GM19239 (cell line): ENCODE results near the gene NUSAP1.
A peak's percentile ranks its signal among the peaks of the same experiment; 100 is the strongest.
"Not testable (repeated sequence)": the region's sequence is repeated elsewhere in the genome, so short reads cannot be mapped to it uniquely, and the experiment has no call there.

Source experiments
- DNase-seq: peaks from one replicate; pipeline ENCODE4 v3.0.0; 2011; ENCODE audit warnings: low spot score; ENCODE audit not compliant: insufficient read length
- FAIRE-seq: peaks from 2 replicates; lab custom pipeline; 2011; peaks lifted over from hg19 to GRCh38; lab: Jason Lieb, UNC

Gene NUSAP1

DNA sequence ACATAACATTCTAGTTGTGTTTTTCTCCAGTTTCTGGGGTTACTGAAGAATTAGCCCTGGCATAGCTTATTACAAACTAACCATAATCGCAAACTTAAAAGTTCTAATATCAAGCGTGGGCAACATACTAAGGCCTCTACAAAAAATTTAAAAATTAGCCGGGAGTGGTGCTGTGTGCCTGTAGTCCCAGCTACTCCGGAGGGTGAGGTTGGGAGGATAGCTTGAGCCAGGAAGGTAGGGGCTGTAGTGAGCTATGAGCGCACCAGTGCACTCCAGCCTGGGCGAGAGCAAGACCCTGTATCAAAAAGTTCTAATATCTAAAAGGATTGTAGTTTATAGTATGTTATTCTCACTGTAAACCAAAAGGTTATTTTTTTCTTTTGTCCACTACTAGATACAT is 1.4 kb upstream of the NUSAP1 start:
- FAIRE-seq = peak; percentile 18
- DNase-seq = no peak

DNA sequence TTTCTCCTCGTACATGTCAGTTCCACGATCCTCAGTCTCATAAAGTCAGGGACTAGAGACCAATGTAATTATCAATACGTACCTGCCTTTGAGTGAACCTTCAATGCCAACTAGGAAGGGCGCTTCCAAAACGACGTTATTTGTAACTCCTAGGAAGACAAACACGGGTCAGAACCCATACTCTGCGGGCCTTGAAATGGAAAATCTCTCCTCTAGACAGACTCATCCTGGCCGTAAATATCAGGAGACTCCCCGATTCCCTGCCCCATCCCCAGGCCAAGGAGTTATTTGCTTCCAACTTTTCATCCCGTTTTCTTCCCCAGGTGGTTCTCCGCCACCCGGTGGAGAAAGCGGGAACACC is 868 bp upstream of the NUSAP1 start:
- no peak for DNase-seq
- FAIRE-seq = no peak

DNA sequence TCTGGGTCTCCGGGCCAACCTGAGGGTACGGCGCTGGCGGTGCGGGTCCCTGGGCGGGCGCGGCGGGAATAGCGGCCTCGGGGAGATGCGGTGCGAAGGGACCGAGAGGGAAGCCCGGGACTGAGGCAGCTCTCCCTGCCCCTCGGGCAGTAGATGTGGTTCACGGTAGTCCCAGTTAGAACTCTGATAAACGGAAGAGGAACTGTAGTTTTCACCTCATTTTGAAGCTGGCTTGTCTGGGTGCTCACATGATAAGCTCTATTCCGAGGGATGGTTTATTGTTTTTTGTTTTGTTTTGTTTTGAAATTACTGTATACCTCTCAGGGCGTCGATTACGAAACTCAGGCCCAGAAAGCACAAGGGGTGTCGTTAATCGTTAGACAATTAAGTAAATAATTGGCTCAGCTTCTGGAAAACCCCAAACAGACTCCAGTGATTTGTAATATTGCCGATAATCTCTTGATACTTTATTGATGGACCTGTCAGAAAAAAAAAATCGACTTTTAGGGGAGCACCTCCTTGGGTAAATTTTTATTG is 413 bp downstream of the NUSAP1 start:
- DNase-seq = peak; percentile 19
- no peak for FAIRE-seq

DNA sequence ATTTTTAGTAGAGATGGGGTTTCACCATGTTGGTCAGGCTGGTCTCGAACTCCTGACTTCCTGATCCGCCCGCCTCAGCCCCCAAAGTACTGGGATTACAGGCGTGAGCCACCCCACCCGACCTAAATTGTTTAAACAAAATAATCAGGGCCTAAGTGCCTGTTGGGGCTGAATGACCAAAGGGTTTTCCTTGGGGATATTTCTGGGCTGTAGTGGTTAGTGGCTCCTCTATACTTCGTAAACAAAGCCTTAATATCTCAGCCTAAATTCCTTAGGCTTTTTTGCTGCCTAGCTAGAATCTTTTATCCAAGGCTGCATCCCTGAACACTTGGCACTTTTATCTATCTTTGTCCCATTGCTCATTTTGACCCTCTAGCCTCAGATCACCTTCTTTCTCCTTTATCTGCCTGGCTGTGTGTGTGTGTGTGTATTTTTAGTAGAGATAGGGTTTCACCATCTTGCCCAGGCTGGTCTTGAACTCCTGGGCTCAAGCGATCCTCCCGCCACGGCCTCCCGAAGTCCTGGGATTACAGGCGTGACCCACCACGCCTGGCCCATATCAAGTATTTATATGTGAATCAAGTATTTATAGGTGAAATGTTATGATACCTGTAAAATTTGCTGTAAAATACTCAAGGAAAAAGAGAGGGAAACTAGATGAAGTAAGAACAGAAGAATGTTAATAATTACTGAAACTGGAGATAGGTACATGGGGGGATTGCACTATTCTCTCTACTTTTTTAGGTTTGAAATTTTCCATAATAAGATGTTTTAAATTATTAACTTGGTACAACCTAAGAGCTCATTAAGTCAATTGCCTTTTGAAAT is 1.8 kb downstream of the NUSAP1 start:
- peak; percentile 61 for FAIRE-seq
- DNase-seq = no peak

DNA sequence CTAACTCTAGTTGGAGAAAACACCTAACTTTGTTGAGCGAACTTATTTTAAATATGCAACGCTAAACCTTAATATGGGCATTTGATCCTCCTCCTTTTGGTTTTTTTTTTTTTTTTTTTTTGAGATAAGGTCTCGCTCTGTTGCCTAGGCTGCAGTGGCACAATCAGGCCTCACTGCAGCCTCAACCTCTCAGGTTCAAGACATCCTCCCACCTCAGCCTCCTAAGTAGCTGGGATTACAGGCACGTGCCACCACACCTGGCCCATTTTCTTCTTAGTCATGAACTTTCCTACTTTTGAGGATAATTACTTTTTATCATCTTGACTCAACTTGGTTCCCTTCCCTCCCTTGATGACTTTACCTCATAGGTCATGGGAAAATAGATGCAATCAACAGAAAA is 3.9 kb downstream of the NUSAP1 start:
- no peak for DNase-seq
- FAIRE-seq = no peak

DNA sequence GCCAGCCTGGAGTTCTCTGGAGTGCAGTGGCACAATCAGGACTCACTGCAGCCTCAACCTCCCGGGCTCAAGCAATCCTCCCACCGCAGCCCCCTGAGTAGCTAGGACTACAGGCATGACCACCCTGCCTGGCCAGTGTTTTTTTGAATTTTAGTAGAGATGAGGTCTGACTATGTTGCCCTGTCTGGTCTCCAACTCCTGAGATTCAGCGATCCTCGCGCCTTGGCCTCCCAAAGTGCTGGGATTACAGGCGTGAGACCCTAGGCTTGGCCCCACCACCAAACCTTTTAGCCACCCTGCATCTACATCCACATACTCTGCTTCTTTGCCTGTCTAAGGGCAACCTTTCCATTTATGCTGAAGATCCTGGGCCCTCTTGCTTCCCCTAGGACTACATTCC is 4.4 kb downstream of the NUSAP1 start:
- DNase-seq (no peak), FAIRE-seq (no peak)

DNA sequence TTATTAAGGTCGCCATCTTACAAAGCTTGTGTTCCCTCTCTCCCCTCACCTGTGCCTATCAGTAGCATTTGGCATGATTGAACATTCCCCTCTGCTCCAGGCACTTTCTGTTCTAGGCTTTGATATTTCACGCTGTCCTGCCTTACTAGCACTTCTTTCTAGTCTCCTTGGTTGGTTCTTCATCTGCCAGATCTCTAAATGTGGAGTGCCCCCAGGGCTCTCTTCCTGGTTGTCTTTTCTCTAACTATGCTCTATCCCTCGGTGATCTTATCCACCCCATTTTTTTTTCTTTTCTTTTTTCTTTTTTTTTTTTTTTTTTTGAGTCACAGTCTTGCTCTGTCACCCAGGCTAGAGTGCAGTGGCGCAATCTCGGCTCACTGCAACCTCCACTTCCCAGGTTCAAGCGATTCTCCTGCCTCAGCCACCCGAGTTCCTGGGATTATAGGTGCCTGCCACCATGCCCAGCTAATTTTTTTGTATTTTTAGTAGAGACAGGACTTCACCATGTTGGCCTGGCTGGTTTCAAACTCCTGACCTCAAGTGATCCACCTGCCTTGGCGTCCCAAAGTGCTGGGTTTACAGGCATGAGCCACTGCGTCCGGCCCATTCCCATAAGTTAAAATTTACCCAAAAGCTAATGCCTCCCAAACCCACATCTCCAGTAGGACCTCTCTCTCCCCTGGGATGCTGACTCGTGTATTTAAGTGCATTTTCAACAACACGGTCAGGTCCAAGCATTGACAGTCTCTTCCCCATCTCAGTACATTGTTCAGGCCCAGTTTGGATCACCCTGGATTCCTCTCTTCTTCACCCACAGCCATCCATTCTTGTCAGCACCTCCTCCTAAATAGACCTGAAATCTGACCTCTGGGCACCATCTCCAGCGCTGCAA is 5.2 kb downstream of the NUSAP1 start:
- no peak for DNase-seq
- FAIRE-seq = no peak

DNA sequence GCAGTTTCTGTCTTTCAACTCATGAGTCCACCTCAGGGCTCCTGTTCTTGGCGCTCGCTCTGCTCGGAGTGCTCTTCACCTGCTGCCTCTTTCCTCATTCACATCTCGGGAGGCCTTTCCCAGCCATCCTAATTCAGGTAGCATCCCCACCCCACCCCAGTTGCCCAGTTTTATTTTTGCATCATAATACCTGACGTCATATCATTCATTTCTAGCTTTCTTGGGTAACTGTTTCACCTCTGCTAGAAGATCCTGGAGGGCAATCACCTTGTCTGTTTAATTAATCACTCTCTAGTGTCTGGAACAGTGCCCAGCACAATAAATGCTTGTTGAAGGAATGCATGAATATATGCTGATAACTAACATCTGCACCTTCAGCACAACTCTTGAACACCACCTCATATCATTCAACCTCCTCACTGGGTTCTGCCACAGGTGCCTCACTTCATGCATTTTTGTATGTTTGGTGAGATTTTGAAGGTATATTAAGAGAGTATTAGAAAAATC is 7.6 kb downstream of the NUSAP1 start:
- no peak for FAIRE-seq
- no peak for DNase-seq

DNA sequence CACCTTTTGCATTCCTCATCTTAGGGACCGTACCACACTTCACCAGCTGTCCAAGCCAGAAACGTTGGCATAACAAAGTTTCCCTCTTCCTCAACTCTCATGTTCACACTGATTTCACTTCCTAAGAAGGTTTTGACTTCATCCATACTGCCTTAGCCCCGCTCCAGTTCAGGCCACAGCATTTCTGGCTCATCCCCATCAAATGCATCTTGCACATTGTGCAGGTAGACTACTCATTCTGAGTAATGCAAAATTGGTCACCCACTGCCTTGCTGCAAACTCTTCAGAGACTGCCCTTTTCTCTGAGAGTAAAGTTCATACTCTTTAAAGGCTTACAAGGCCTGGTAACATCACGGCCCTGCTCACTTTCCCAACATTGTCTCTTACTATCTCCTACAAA is 8.8 kb downstream of the NUSAP1 start:
- DNase-seq (no peak), FAIRE-seq (no peak)

DNA sequence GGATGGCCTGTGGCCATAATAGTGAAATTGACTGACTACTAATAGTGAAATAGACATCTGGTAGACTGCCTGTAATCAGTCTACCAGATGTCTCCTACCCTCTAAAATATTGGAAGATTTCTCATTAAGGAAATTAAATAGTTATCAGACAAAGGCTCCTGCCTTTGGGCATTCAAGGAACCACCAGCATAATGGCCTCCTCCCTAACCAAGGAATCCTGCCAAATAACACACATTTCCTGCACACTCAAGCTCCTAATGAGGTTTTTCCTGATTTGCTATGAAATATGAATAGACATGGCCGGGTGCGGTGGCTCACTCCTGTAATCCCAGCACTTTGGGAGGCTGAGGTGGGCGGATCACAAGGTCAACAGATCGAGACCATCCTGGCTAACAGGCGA is 14.6 kb downstream of the NUSAP1 start:
- DNase-seq = no peak
- no peak for FAIRE-seq

DNA sequence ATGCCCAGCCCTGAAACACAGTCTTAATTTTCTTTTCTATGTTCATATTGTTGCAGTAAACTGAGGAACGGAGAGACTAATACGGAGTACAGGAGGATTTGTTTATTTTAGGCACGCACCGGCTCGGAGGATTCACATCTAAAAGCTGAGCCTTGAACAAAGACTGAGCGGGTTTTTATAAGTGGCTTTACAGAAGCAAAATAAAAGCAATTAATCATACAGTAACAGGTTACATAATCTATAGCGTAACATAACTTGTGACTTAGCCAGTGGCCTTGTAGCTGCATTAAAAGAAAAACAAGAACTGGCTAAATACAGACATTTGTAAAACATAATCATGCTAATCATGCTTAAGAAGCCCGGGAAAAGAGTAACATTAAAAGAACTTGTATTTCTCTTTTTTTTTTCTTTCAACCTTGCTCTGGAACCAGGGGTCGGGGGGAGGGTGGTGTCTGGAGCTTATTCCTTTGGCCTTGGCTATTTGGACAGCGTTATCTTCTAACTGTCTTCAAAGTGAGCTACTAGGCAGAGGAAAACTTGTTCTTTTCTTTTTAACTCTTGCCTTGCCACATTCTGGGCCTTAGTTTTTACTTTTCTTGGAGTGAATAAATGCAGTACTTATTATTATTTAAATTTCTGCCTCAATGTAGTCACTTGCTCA is 17.5 kb downstream of the NUSAP1 start:
- DNase-seq (no peak), FAIRE-seq (no peak)

DNA sequence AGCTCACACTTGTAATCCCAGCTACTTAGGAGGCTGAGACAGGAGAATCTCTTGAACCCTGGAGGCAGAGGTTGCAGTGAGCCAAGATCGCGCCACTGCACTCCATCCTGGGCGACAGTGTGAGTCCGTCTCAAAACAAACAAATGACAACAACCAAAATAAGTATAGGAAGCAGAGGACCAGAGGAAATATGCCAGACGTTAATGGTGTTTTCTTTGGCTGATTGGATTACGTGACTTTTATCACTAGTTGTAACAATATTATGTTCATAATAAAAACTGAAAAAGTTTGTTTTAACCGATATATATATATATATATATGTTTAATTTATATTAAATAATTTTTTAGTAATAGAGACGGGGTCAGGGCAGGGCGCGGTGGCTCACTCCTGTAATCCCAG is 21.7 kb downstream of the NUSAP1 start:
- DNase-seq = no peak
- no peak for FAIRE-seq

DNA sequence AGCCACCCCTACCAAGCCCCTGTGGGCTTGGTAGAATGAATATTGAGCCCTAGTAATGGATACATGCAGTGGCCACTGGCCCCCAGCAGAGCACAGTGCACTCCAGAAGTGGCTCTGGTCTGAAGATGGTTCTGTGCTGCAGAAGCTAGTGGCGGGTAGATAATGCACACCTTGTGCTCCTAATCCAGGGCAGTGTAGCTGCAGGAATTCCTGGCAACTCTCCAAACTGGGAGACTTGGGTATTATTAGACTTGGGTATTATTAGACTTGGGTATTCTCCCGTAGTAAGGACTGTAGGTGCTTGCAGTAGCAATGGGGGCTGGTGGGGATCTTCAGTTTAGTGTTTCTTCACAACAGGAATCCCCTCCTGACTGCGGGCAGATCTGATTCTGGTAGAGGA is 34.7 kb downstream of the NUSAP1 start:
- no peak for FAIRE-seq
- DNase-seq = no peak

DNA sequence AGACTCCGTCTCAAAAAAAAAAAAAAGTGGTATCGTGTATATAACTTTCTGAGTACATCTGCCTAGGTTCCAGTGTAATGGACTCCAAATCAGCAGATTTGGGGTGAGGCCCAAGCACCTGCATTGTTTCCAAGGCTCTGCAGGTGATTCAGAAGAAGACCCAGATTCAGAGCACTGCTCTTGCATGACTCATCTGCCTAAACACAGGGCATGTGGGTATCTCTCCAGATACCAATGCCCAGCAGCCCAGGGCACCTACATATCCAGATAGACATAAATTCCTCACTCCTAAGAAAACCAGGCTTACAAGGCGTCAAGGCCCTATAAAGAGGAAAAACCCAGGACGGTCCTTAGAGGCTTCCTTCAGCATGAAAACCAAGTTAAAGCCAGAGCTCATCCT is 45.3 kb downstream of the NUSAP1 start:
- FAIRE-seq (no peak), DNase-seq (no peak)

DNA sequence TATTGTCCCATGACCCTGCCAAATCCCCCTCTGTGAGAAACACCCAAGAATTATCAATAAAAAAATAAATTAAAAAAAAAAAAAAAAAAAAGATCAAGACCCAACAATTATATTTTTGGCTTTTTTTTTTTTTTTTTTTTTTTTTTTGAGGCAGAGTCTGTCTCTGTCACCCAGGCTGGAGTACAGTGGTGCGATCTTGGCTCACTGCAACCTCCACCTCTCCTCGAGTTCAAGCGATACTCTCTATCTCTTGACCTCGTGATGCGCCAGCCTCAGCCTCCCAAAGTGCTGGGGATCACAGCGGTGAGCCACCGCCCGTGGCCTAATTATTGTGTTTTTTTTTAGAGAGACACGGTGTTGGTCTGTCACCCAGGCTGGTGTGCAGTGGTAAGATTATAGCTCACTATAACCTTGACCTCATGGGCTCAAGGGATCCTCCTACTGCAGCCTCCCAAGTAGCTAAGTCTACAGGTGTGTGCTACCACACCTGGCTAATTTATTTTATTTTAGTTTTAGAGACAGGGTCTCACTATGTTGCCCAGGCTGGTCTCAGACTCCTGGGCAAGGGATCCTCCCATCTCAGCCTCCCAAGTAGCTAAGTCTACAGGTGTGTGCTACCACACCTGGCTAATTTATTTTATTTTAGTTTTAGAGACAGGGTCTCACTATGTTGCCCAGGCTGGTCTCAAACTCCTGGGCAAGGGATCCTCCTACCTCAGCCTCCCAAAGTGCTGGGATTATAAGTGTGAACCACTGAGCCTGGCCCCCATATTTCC is 51.5 kb downstream of the NUSAP1 start:
- not testable (repeated sequence) for FAIRE-seq, DNase-seq

DNA sequence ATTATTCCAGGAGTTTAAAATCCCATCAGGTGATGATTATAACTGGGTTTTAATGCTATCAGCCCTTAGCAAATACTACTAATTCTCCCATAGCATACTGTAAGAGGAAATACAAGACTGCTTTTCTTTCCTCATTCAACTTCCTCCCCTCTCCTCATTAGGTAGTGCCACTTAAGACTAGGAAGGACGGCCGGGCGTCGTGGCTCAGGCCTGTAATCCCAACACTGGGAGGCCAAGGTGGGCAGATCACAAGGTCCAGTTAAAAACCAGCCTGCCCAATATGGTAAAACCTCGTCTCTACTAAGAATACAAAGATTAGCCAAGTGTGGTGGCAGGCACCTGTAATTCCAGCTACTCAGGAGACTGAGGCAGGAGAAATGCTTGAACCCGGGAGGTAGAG is 55.0 kb downstream of the NUSAP1 start:
- FAIRE-seq = no peak
- DNase-seq = no peak

DNA sequence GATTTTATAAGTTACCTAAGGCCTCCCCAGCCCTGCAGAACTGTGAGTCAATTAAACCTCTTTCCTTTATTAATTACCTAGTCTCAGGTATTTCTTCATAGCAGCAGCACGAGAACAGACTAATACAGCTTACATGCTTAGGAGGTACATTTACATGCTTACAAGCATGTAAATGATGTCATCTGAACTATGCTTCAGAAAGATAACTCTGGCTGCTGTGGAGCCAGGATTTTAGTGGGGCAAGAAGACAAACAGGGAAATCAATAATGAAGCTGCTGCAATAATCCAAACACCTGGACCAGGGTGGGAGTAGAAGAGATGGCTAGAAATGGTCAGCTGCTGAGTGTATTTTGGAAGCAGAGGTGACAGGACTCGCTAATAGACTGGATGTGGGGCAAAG is 60.0 kb downstream of the NUSAP1 start:
- FAIRE-seq (no peak), DNase-seq (no peak)

DNA sequence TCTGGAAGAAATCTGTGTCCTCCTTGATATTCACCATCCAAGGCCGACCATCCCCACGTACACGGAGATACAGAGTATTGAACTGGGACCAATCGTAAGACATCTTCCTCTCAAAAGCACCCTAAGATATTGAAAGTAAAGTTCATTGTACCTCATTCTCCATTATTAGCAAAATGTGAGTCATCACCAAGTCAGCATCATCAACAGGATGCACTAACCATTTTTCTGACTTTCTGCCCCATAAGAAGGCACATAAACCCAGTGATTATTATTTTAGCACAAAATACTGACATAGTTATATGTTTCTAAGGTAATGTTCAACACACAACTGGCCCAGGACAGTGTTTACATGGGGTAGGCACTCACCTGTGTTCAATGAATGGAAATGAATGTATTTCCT is 62.2 kb downstream of the NUSAP1 start:
- no peak for FAIRE-seq
- DNase-seq = no peak

DNA sequence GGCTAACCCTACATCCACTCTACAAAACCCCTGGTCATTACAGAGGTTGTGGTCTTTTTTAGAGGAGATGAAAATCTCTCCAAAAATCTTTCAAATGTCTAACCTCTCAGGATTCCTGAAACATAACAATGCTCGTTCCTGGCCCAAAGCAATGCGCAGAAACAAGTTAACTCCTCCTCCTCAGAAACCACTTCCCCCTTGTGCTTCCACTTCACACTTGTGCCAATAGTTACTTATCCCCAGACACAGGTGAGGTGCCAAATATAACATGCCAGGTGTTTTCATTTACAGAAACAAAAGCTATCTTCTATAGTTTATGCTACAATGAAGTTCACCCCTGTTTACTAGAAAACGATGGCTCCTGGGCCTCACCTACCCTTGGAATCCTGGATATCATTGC is 63.4 kb downstream of the NUSAP1 start:
- no peak for DNase-seq
- FAIRE-seq = no peak

DNA sequence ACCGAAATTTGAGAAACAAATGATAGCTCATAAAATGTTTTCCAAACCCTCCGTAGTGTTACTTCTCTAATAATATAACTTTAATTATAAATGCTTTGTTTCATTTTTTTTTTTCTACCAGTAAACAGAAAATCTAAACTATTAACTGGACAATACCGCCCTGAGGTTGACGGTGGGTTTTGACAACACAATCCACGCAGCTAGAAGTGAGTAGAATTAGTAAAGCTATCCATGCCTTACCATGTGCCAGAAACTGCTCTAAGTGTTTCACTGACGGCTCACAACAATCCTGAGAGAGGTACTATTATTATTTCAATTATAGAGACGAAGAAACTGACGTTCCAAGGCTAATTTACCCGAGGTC is 69.2 kb downstream of the NUSAP1 start:
- FAIRE-seq = no peak

More for the DNA sequence above, 69.2 kb downstream of the NUSAP1 start:
- DNase-seq = no peak
